Brain microvascular endothelial cell (primary cell): ENCODE measurements around the gene SLC30A1.
A peak's percentile ranks its signal among the peaks of the same experiment; 100 is the strongest.

Experiments
- DNase-seq: peaks from one replicate; pipeline ENCODE4 v3.0.0-alpha.2; 2020
- H3K27ac ChIP-seq: fragments of 250-450 bp; sonication (Bioruptor Pico); 2 replicates; pipeline ENCODE4 v1.5.1; 2020; ENCODE audit warnings: mild to moderate bottlenecking, moderate library complexity
- H3K27me3 ChIP-seq: fragments of 250-450 bp; sonication (Bioruptor Pico); replicated peaks from 2 replicates; pipeline ENCODE4 v1.5.1; 2020; ENCODE audit warnings: mild to moderate bottlenecking
- H3K36me3 ChIP-seq: fragments of 250-450 bp; sonication (Bioruptor Pico); replicated peaks from 2 replicates; pipeline ENCODE4 v1.5.1; 2020; ENCODE audit warnings: mild to moderate bottlenecking
- H3K4me3 ChIP-seq: 2 replicates; pipeline ENCODE4 v1.5.1; 2011; ENCODE audit warnings: low read depth, mild to moderate bottlenecking, control low read depth, low read length, moderate library complexity
- CTCF ChIP-seq: IDR thresholded peaks from 2 replicates; pipeline ENCODE4 v1.5.1; 2011; ENCODE audit warnings: low read depth, mild to moderate bottlenecking, moderate library complexity, low read length, control low read depth, inconsistent platforms; ENCODE audit errors: missing control alignments
- in situ Hi-C: cut with HindIII; loops from 2 replicates; pipeline ENCODE4 v1.10.0; 2017; ENCODE audit warnings: low sequenced_read_pairs, low pct_ligation_motif_present

SLC30A1 gene

GRCh38 chr1:211587123-211587522 lies 8.2 kb upstream of the SLC30A1 start:
- Histone ChIP-seq H3K36me3 (no peaks in the 10 kb centered on the region), H3K4me3 (no peak overlapping the region), H3K27ac (no peak overlapping the region), H3K27me3 (no peaks in the 10 kb centered on the region)
- no peak for DNase-seq
- no peak for TF ChIP-seq CTCF
- in situ Hi-C loops = no loop called here

- H3K4me3 ChIP-seq = no peak overlapping the region
- H3K36me3 ChIP-seq = no peaks in the 10 kb centered on the region
- H3K27me3 ChIP-seq = no peaks in the 10 kb centered on the region
- in situ Hi-C loops = no loop called here
- TF ChIP-seq CTCF = no peak
- no peak overlapping the region for H3K27ac ChIP-seq
- no peak for DNase-seq
Observed at GRCh38 chr1:211586538-211586937, 7.6 kb upstream of the SLC30A1 start.

GRCh38 chr1:211583011-211583992 lies 4.3 kb upstream of the SLC30A1 start:
- Histone ChIP-seq H3K27ac (no peak overlapping the region), H3K4me3 (no peak overlapping the region), H3K36me3 (no peaks in the 10 kb centered on the region), H3K27me3 (no peaks in the 10 kb centered on the region)
- in situ Hi-C loops = no loop called here
- TF ChIP-seq CTCF = no peak
- DNase-seq = no peak

GRCh38 chr1:211581526-211581925 lies 2.6 kb upstream of the SLC30A1 start:
- in situ Hi-C loops = no loop called here
- DNase-seq = no peak
- Histone ChIP-seq H3K4me3 (no peak overlapping the region), H3K27ac (peak overlapping the region; percentile 20), H3K36me3 (no peaks in the 10 kb centered on the region), H3K27me3 (no peaks in the 10 kb centered on the region)
- no peak for TF ChIP-seq CTCF

GRCh38 chr1:211580303-211580687 lies 1.3 kb upstream of the SLC30A1 start:
- in situ Hi-C loops = no loop called here
- DNase-seq = no peak
- Histone ChIP-seq H3K27me3 (no peaks in the 10 kb centered on the region), H3K36me3 (peaks cover 8% of the 10 kb centered on the region), H3K27ac (no peak overlapping the region), H3K4me3 (no peak overlapping the region)
- TF ChIP-seq CTCF = no peak
